ENCODE measurements around the gene FOXF2.

Gene FOXF2

GRCh38 chr6:1378065-1379016 lies 11.0 kb upstream of the FOXF2 start:
- DNase-seq = no peak

- DNase-seq = no peak
These were observed 10.2 kb upstream of the FOXF2 start for GRCh38 chr6:1379017-1379787.

DNA sequence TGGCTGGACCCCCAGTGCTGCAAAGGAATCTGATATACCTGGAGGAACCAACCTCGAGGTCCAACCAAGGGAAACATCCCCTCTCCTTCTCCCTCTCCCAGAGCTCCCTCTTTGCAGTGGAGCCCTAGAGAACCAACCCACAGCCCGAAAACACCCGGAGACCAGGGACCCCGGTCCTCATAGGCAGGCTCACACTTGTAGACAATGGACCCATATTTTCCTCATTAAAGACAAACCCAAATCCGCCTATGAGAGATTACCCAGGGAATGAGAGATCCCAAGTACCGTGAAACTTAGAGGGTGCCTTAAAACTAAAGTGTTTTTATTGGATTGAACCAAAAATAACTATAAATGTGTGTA lies 9.6 kb upstream of the FOXF2 start:
- DNase-seq = no peak

GRCh38 chr6:1380625-1381427 lies 8.6 kb upstream of the FOXF2 start:
- DNase-seq = no peak

- DNase-seq = peak in 31 of 56 donors; percentile 1 to 71 (median 18)
These were observed 7.7 kb upstream of the FOXF2 start for GRCh38 chr6:1381481-1382330.

GRCh38 chr6:1382331-1382882 lies 7.0 kb upstream of the FOXF2 start:
- DNase-seq = no peak

DNA sequence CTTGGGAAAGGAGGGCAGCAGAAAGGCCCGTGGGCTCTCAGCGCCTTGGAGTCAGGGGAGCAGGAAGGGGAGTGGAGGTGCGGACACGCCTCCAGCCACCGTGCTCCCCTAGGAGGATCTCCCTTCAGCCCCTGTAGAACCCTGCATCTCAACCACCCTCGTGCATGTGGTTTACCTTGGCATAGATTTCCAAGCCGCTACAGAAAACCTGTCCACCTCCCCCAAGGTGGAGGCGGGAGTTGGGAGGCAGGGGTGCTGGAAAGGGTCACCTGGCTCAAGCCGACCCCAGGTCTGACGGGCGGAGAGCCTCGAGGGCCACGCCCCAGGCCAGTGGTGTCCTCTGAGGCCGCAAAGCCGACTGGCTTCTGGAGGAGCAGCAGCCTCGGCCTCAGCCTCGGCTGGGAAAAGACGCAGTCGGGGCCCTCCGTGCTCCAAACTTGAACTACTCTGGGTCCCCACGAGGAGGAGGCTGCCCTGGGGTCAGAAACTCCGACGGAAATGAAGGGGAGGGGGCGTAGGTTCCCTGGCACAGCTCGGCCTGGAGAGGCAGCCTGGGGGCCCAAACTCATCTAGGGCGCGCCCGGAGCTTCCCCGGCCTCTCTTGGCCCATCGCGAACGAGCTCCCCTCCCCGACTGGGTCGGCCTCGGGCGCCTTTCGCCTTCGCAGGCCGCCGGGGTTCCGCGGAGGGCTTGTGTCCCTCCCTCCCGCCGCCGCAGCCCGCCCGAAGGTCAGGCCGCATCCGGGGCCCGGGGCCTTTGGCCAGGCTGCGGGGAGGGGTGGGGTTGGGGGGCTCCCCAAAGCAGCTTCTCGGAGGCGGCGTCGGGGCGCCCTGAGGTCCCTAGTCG lies 6.3 kb upstream of the FOXF2 start:
- DNase-seq = no peak

DNA sequence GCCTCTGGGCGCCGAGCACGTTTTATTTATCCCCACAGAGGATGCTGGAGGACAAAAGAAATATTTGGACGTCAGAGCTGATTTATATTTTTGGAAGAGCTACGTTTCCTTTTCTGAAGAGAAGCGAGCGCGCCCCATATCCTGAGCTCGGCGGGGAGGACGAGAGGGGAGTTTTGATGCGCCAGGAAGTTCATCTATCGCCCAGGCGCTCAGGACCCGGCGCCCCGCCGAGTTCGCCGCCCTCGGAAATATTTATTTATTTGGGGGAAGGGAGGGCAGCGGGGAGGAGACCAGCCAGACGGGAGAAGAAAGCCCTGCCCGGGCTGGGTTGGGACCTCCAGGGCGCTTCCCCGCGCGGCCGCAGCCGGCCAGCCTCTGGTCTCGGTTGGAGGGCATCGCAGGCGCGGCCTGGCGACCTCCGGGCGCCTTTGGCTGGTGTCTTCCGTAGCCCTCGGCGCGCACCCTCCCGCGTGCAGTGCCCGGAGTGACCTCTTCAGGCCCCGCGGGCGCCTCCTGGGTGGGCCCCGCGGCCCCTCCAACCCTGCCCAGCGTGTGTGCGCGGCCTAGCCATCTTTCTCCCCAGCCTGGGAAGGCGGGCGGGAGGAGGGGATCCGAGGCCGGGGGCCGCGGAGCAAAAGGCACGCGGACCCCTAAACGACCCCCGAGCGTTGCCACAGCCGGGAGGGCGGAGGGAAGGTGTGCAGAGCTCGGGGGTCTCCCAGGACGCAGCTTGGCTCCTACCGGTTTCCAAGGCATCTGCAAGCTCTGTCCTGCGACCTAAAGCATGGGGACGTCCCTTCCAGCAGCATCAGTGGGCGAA lies 5.4 kb upstream of the FOXF2 start:
- no peak for DNase-seq

GRCh38 chr6:1384549-1385128 lies 4.7 kb upstream of the FOXF2 start:
- DNase-seq = no peak

- DNase-seq = no peak
These were observed 4.0 kb upstream of the FOXF2 start for GRCh38 chr6:1385129-1386037.

DNA sequence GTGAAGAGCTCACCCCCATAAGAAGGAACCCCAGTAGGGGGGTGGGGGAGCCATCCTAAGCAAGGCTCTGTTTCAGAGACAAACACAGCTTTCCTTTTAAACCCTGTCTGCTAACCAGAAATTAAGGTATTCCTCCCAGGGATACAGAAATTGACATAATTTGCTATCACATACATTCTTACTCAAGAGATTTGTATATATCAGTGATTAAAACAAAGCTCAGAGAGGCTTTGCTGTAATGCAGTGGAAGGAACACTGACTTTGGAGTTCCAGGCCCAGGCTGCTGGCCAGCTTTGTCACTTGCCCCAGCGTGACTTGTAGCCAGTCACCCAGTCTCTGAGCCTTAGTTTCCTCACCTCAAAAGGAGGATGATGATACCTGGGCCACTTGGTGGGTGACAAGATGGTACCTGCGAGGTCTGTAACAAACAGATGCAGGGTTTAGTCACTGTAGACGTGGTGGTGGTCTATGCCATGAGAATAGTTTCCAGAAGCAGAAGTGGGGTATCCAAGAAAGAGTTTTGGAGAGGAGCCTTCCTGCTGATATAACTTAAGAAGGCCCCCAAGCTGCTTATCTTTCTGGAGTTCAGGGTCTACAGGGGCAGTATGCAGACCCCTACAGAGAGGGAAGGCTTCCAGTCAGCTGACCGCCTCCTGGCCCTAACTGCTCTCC lies 3.2 kb upstream of the FOXF2 start:
- no peak for DNase-seq

DNA sequence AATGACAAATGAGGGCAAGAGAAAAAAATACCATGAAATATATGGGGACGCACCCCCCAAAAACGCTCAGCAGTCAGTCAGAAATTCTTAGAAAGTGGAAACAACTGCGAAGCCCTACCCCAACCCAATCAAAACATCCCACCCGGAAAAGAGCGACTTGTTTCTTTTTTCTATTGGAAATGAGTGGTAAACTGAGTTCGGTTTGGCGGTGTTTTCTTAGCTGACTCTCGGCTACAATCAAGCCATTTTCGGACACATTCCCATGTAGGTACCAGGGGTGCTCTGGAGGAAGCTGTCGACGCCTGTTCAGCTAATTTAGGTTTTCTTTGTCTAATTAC lies 1.9 kb upstream of the FOXF2 start:
- DNase-seq = no peak

- DNase-seq = no peak
These were observed 1.3 kb upstream of the FOXF2 start for GRCh38 chr6:1387876-1388629.

- no peak for DNase-seq
These were observed 577 bp upstream of the FOXF2 start for GRCh38 chr6:1388630-1389368.

Measured in nucleus accumbens (tissue), 56 donors.